Dermis blood vessel endothelial cell (primary cell): ENCODE results near the gene CAPN8. TPM values are rescaled to one million over a fixed set of nuclear protein-coding genes. Genes with fewer than 3 reads are reported as not detected.

Experiments
- DNase-seq: peaks from one replicate; pipeline ENCODE4 v3.0.0; 2010
- total RNA-seq: library from RNA; depleted of rRNA; stranded (reverse); fragments of >200 nt; gene quantifications from 2 replicates; pipeline ENCODE4 v1.2.3, GENCODE V29; 2014

CAPN8 gene
- not detected in 2 replicates for total RNA-seq

DNA sequence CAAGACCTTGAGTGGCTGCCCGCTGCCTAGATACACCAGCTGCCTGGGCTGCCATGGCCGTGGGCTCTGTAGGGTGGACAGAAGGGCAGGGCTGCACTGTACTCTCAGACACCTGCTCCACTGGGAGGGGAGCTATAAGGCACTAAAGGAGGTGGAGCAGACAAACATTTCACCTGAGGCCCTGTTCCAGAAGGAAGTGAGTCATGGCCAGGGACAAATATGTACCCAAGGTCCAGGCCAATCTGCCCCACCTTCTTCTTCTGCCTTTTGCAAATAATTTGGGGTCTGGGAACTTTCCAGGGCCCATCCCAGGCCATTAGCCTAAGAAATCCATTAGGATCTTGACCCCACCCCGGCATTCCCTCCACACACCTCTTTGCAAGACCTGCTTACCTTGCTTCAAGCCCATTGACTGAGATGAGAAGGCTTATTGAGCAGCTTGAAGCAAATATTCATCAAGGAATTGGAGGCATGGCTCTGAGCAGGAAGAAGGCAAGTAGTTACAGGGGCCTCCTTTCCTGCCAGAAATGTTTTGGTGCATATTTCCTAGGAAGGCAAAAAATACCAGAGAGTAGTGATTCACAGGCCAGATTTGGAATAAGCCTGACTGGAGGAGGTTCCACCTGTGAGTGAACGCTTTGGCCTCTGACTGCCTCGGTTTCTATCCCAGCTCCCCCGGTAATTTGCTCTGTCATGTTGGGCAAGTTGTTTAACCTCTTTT, at the start of gene CAPN8:
TSS of gene CAPN8 (minus strand) at position 110 of the 721 bp plus-strand sequence. CDS start at position 55, 55 bp downstream.
- DNase-seq: peak; percentile 10

DNA sequence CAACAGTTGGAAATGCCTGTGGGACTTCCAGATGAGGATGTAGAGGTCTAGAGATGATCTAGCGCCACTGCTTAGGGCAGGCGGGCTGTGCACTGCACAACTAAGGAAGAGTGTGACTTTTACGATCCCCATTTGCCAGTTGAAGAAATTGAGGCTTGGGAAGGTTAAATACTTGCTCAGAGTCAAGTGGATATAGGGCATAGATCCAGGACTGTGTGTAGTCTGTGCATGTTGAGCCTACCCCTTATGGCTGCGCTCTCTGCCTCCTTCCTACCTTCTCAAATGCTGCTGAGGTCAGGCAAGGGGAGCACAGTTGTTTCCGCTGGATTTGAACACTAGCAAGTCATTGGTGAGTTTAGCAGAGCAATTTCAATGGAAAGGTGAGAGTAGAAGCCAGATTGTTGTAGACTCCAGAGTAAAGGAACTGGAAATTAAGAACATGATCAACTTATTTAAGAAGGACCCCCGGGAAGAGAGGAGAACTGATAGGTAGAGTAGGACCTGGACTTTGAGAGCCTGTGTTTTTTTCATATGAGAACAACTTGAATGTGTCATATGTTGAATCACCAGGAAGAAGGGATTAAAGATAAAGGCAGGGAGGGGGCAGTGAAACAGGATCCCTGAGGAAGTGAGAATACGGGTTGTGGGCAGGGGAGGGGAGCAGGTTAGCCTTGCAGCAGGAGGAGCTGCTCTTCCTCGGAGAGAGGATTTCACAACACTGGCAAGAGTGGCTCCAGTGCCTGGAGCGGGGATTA, 49.5 kb upstream of the CAPN8 start:
- DNase-seq: peak; percentile 73

DNA sequence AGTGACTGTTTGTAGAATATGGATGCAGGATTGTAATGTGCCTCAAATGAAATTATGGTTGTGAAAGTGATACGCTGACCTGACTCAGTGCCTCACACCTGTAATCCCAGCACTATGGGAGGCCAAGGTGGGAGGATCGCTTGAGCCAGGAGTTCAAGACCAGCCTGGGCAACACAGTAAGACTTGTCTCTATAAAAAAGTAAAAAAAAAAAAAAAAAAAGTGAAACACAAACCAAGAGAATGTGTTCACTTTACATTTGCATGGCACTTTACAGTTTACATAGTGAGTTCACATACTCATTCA, 48.9 kb upstream of the CAPN8 start:
- no peak for DNase-seq

DNA sequence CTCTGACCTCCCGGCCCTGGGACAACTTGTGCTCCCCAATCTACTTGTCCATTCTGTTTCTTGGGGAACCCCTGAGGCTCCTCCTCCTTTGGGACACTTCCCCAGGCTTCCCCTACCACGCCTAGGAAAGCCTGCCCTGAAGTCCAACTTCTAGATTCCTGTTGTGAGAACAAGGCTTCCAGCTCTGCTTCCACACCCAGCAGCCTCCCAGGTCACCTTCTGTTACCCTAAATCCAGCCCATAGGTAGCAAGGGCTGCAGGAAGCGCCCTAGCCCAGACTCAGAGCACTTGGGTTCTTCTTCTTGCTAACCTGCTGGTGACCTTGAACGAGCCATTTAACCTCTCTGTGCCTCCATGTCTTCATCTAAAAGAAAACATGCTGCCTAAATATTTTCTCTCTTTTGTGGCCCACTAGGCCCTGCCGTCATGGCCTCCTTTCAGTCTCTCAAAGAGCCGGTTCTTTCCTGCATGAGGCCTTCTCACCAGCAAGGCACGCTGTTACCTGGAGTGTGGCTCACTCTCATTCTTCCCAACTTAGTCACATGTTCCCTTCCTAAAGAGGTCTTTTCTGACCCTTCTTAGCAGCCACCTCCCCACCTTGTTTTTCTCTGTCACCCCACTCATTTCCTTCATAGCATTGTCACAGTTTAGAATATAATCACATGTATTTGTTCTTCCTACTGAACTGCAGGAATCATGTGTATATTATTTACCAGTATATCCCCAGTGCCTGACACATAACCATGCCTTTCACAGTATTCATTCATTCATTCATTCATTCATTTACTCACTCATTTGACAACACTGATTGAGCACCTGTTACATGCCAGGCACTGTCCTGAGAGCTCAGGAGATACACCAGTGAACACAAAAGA, 48.3 kb upstream of the CAPN8 start:
- peak; percentile 32 for DNase-seq

DNA sequence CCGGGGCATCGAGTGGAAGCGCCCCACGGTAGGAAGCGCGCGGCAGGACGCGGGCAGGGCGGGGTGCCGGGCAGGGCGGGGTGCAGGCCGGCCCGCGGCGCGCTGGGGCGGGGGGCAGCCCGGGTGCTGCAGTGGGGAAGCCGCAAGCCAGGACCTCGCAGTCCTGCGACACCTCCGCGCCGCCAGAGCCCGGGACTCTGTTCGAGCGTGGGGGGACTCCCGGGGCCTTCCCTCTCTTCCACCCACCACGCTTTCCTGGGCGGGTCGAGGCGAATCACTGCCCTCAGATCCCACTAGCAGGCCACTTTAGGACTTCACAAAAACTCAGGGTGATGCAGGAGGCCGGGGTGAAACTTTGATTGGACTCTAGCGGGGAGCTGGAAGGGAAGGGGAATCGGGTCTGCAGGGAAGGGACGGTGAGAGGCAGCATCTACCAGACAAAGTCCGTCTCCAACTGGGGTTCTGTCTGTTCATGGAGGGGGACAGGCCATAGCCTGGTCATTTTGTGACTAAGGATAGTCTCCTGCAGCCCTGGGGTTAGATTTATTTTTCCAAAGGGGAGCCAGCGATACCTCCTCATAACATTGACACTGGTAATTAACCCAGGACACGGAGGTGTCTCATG, 47.5 kb upstream of the CAPN8 start:
- peak; percentile 43 for DNase-seq

DNA sequence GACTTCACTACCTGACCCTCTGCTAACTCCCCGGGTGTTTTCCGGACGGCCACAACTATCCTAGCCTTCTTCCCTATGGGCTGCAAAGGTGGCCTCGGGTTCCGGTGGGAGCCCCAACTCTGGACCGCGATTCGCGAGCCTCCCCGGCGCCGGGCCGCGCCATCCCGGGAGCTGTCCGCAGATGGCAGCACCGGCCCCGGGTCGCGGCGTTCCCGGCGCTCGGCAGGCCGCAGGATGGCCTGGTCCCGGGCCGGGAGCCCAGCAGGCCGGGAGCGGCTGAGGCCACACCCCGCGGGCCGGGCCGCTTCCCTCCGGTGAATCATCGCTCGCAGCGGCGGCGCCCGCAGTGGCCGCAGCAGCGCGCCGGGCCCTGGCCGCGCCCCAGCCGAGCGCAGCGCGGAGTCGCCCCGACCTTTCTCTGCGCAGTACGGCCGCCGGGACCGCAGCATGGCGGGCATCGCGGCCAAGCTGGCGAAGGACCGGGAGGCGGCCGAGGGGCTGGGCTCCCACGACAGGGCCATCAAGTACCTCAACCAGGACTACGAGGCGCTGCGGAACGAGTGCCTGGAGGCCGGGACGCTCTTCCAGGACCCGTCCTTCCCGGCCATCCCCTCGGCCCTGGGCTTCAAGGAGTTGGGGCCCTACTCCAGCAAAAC, 46.8 kb upstream of the CAPN8 start, which contains the start of gene CAPN2:
TSS of gene CAPN2 (plus strand) at position 346 of the 656 bp plus-strand sequence. CDS start at position 448, 102 bp downstream.
- DNase-seq: peak; percentile 90

DNA sequence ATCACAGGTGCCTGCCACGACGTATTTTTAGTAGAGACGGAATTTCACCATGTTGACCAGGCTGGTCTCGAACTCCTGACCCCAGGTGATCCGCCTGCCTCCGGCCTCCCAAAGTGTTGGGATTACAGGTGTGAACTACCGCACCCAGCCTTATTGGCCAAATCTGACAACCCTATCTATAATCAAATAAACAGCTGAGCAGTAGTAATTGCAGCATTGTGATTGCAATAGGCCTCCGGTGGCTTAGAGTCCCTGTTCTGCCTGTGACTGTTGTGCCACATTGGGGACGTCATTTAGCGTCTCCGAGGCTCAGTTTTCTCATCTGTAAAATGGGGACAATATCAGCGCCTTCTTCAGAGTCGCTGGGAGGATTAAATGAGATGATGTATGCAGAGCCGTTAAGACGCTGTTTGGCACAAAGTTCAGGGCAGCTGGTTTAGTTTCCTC, 46.3 kb upstream of the CAPN8 start:
- DNase-seq: no peak

DNA sequence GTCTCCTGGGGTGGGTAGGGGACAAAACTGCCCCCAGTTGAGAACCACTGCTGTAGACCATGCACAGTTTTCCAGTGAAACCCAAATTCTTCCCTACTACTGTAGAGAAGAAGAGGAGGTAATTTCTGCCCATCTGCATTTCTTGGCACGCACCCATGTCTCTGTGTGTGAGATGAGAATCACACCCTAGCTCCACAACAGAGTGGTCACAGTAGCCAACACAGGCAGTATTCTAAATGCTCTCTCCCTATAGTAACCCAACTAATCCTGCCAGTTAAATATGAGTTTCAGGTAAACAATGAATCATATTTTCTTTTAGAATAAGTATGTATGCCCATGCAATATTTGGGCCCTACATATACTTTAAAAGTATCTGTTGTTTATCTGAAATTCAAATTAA, 45.7 kb upstream of the CAPN8 start:
- peak; percentile 19 for DNase-seq

DNA sequence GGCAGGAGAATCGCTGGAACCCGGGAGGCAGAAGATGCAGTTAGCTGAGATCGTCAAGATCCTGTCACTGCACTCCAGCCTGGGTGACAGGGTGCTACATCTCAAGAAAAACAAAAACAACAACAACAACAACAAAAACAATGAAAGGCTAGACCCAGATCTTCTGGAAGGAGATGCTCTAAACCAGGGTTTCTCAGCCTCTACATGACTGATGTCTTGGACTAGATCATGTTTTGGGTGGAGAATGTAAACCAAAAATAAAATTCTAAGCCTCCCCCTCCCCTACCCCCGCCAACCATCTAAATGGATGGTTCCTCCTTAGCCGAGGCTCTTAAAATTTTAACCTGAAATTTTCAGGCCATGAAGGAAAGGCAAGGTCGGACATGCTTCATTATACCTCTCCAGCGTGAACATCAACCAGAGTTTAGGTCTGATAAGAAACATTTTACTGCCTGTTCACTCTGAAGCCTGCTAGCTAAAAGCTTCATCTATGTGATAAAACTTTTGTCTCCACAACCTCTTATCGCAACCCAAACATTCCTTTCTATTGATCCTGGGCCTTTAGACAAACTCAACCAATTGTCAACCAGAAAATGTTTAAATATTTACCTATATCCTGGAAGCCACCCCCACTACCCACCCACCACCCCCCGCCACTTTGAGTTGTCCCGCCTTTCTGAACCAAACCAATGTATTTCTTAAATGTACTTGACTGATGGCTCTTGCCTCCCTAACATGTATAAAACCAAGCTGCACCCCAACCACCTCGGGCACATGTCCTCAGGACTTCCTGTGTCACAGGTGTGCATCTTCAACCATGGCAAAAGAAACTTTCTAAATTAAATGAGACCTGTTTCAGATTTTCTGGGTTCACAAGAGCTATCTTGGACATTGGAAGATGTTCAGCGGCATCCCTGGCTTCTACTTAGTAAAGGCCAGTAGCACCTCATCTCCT, 45.0 kb upstream of the CAPN8 start:
- DNase-seq: no peak

DNA sequence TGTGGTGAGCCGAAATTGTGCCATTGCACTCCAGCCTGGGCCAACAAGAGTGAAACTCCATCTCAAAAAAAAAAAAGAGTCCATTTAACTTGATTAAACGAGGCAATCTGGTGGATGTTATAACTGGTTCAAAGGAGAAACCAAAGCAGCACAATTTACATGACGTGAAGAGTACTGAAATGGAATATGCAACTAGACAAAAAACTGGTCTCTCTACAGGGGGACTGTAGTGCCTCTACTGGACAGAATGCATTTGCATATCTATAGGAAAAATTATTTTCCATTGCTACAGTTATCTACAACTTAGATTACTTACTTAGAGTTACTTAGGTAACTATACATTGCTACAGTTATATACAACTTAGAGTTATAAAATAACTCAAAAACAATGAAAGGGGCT, 44.1 kb upstream of the CAPN8 start:
- DNase-seq: peak; percentile 52

DNA sequence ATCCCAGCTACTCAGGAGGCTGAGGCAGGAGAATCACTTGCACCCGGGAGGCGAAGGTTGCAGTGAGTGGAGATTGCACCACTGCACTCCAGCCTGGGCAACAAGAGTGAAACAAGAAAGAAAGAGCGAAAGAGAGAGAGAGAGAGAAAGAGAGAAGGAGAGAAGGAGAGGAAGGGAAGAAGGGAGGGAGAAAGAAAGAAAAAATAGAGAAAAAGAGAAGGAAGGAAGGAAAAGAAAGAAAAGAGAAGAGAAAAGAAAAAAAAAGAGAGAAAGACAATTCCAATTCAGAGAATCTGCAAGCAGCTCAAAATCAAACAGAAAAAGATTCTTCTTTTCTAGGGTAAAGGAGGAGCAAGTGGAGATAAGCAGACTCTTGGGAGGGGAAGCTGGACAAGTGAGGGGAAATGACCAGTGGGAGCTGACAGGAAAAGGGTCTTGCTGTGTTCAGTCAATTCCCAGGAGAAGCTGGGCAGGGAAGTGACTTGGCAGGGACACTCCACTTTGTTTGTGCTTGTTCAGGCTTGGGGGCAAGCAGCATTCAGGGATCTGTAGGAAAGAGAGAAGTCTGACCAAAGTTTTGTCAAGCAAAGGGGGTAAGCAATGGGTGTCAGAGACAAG, 43.3 kb upstream of the CAPN8 start:
- peak; percentile 39 for DNase-seq

DNA sequence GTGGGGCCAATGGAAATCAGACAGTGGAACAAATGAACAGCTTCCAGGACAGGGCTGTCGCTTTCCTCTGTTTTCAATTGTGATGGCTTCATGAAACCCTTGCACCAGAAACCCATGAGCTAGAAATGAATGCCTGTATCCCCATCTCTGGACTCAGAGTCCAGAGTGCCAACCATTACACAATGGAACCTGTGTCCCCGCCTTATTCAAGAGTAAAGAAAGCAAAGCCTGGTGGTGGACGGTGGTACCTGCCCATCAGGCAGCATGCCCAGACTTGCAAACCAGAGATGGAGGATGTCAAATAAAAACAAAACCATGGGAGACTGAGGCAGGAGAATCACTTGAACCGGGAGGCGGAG, 42.5 kb upstream of the CAPN8 start:
- DNase-seq: peak; percentile 67

DNA sequence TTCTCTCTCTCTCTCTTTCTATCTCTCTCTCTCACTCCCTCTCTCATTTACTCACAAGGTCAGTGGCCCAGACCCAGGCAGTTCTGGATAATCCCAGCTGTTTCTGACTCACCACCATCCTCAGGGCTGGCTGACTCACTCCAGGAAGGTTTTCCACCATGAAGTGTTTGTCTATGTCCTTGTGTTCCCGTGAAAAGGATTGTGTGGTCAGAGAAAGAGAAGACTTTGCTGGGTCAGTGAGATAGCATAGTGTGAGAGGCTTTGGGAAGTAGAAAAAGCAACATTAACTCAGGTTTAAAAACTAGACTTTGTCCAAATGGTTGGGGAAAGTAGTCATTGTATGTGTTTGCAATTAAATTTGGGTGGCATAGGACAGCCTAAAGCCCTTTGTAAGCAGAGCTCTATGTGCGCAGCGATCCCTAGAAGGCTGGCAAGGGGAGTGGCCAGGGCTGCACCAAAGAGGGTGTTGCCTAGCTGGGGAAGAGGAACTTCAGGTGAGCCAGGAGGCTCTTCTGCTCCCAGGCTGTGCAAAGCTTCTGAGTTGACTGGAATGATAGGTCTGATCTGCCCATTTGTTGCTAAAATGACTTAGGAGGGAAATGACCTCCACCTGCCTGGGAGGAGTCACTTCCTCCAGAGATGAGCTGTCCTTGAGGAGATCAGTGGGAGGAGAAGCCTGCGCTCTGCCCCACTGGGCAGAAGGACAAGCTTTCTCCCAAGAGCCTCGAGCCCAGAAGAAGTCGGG, 41.9 kb upstream of the CAPN8 start:
- peak; percentile 95 for DNase-seq

DNA sequence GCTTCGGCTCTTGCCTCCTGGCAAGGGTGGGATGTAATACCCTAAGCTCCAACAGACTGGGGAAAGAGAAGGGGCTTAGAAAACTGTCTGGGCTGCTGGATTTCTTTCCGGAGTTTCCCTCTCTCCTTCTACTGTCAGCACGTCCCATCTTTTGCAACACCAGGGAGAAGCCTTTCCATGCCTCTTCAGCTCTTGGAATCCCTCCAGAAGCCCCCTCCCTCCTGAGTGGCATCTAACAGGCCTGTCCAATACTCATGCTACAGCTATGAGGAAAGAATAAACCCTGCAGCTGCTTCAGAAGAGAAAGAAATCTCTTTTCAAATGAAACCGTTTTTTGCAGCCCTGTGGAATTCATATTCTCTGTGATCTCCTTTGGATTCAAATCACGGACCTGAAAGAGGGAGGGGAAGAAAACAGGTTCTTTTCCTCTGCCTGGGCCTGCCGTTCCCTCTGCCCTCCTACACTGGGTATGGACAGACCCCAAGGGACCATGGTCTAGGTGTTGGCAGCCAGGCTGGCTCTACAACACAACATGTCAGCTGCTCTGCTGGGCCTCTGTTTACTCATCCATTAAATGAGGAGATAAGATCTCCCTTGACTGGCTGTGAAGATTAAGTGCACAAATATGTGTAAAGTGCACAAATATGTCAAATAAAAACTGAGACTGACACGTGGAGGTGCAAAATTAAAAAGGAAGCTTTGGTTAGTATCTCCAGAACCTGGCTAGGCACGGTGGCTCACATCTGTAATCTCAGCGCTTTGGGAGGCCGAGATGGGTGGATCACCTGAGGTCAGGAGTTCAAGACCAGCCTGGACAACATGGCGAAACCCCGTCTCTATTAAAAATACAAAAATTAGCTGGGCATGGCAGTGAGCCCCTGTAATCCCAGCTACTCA, 40.8 kb upstream of the CAPN8 start:
- no peak for DNase-seq

DNA sequence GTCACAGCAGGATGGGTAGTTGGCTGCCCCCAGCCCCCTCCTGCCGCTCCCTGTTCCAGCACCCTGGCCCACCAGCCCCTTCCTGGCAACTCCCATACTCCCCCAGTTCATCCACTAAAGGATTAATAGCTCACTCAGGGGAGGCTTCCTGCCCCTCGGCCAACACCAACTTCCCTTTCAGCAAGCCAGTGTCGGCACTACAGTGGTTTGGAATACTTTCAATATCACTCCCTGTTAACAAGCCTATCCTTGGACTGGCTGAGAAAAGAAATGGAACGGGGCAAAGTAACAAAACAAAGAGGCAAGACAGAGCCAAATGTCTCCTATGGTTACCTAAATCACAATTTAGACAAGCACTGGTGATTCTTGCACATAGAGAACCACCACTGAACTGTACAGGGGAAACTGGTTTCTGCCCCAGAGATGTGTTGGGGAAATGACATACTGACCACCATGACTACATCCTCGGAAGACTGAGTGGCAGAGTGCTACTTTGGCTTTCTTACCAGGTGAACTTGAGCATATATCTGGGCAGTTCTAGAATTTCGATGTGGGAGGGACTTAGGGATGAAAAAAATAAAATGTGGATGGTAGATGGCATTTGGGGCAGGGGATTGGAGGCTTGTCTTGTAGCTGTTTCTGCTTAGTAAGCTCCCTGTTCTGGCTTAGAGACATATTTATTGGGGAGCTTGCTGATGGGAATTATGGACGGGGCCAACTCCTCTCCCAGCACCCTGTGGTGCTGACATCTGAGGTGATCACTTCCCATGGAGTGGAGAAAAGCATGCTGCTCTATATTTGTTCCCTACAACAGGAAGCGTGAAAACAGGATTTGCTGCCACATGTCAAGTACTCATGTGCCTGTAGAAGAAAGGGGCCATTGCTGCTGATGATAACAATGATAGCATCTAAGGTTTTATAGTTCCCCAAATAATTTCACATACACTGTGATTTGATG, 39.7 kb upstream of the CAPN8 start:
- DNase-seq: peak; percentile 61

DNA sequence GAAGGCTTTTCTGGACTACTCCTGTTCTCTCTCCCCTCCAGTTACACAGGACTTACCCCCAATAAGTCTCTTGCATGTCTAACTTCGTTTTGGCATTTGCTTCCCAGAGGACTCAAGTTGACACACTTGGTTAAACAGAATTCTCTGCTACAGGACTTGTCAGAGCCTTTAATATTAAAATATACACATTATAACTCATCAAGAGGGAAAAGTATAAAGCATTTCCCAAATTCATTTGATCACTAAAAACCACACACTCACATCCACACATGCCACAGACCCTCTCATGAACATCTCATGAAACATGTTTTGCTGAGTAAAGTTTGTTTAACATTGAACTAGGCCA, 38.1 kb upstream of the CAPN8 start:
- DNase-seq: no peak
